NCI-H2107 treated with DMSO at 0.1 percent for 48 hours (cell line): ENCODE measurements around the gene KIF13A.
"Not testable (repeated sequence)": the region's sequence is repeated elsewhere in the genome, so short reads cannot be mapped to it uniquely, and the experiment has no call there.

ENCODE experiments used
- DNase-seq: peaks from one replicate; lab custom pipeline; 2025; ENCODE audit not compliant: unreplicated experiment; lab: John Stamatoyannopoulos, UW

KIF13A gene

GRCh38 chr6:17877196-17877894 lies 110.1 kb downstream of the KIF13A start:
- no peak for DNase-seq

GRCh38 chr6:17874753-17875152 lies 112.7 kb downstream of the KIF13A start:
- no peak for DNase-seq

GRCh38 chr6:17872908-17873307 lies 114.5 kb downstream of the KIF13A start:
- no peak for DNase-seq

GRCh38 chr6:17871836-17872235 lies 115.6 kb downstream of the KIF13A start:
- no peak for DNase-seq

GRCh38 chr6:17871189-17871519 lies 116.3 kb downstream of the KIF13A start:
- DNase-seq: no peak

- no peak for DNase-seq
These were observed 116.9 kb downstream of the KIF13A start for GRCh38 chr6:17870300-17871188.

- DNase-seq: no peak
These were observed 117.7 kb downstream of the KIF13A start for GRCh38 chr6:17869753-17870050.

- no peak for DNase-seq
These were observed 118.3 kb downstream of the KIF13A start for GRCh38 chr6:17869010-17869752.

- DNase-seq: no peak
These were observed 119.6 kb downstream of the KIF13A start for GRCh38 chr6:17867880-17868279.

- no peak for DNase-seq
These were observed 120.5 kb downstream of the KIF13A start for GRCh38 chr6:17866876-17867444.

- no peak for DNase-seq
These were observed 121.4 kb downstream of the KIF13A start for GRCh38 chr6:17865798-17866725.

- DNase-seq: no peak
These were observed 122.2 kb downstream of the KIF13A start for GRCh38 chr6:17865243-17865642.

GRCh38 chr6:17863901-17864754 lies 123.3 kb downstream of the KIF13A start:
- no peak for DNase-seq

- DNase-seq: no peak
These were observed 126.1 kb downstream of the KIF13A start for GRCh38 chr6:17861361-17861760.

- DNase-seq: no peak
These were observed 127.6 kb downstream of the KIF13A start for GRCh38 chr6:17859846-17860245.

GRCh38 chr6:17858584-17858983 lies 128.9 kb downstream of the KIF13A start:
- DNase-seq: no peak

GRCh38 chr6:17857188-17857587 lies 130.2 kb downstream of the KIF13A start:
- not testable (repeated sequence) for DNase-seq

- DNase-seq: no peak
These were observed 131.1 kb downstream of the KIF13A start for GRCh38 chr6:17856306-17856705.

GRCh38 chr6:17855381-17855780 lies 132.1 kb downstream of the KIF13A start:
- DNase-seq: no peak

GRCh38 chr6:17853533-17853932 lies 133.9 kb downstream of the KIF13A start:
- DNase-seq: no peak
